GM12891 (cell line): Measurements from ENCODE around the gene C1GALT1.

Source experiments
- POLR2A ChIP-seq: IDR thresholded peaks from 2 replicates; pipeline ENCODE4 v1.6.1; 2011; ENCODE audit warnings: low read depth, low read length, control low read depth
- POLR2AphosphoS5 ChIP-seq: IDR thresholded peaks from 2 replicates; pipeline ENCODE4 v1.6.1; 2011; ENCODE audit warnings: low read depth, low read length, control low read depth
- SPI1 ChIP-seq: IDR thresholded peaks from 2 replicates; pipeline ENCODE4 v1.6.1; 2011; ENCODE audit warnings: low read depth, low read length, control low read depth
- TAF1 ChIP-seq: IDR thresholded peaks from 2 replicates; pipeline ENCODE4 v1.6.1; 2011; ENCODE audit warnings: low read depth, low read length, control low read depth

- no peak for TF ChIP-seq POLR2AphosphoS5
- TF ChIP-seq POLR2A, result no peak
- no peak for TF ChIP-seq TAF1
- TF ChIP-seq SPI1, result no peak
Observed at GRCh38 chr7:7178081-7178480, 4.3 kb upstream of the C1GALT1 start.
